Esophagus muscularis mucosa (tissue), 4 donors: ENCODE results near the gene CDH4.

Source experiments
- EP300 ChIP-seq: sonication (generic); formaldehyde crosslinking; IDR thresholded peaks from one replicate; pipeline ENCODE4 v1.6.1; 2017; ENCODE audit warnings: antibody characterized with exemption
- POLR2A ChIP-seq: fragments of 450-650 bp; IDR thresholded peaks from one replicate; pipeline ENCODE4 v1.6.1; 2017; ENCODE audit warnings: antibody characterized with exemption, moderate library complexity, mild to moderate bottlenecking, low read depth
- TF ChIP-seq, protein P1 (sequence below), 3 experiments: fragments of 200-600 bp in 2 of 3; fragments of 450-650 bp in 1 of 3; sonication (generic) in 2 of 3; IDR thresholded peaks; one replicate each; pipeline ENCODE4 v1.5.1; 2017 to 2019; ENCODE audit warnings: antibody characterized with exemption in 3 of 3, mild to moderate bottlenecking in 2 of 3, moderate library complexity in 1 of 3

DNA sequence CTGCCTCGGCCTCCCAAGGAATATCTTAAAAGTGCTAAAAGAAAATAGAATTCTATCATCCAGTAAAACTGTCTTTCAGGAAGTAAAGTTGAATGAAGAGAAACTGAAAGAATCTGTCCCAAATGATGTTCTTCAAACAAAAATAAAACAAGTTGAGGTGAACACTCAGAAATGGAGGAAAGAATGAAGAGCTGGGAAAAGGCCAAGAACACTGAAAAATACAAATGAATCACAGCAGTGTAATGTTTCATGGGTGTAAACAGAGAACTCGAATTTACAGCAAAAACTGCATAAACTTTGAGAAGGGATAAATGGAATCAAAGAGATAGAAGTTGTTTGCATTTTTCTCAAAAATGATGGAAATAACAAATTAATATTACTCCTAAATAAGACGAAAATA, 496.3 kb downstream of the CDH4 start:
- TF ChIP-seq, protein P1, sequence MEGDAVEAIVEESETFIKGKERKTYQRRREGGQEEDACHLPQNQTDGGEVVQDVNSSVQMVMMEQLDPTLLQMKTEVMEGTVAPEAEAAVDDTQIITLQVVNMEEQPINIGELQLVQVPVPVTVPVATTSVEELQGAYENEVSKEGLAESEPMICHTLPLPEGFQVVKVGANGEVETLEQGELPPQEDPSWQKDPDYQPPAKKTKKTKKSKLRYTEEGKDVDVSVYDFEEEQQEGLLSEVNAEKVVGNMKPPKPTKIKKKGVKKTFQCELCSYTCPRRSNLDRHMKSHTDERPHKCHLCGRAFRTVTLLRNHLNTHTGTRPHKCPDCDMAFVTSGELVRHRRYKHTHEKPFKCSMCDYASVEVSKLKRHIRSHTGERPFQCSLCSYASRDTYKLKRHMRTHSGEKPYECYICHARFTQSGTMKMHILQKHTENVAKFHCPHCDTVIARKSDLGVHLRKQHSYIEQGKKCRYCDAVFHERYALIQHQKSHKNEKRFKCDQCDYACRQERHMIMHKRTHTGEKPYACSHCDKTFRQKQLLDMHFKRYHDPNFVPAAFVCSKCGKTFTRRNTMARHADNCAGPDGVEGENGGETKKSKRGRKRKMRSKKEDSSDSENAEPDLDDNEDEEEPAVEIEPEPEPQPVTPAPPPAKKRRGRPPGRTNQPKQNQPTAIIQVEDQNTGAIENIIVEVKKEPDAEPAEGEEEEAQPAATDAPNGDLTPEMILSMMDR (IDR thresholded peaks at IDR 0.05) = no peak
- TF ChIP-seq POLR2A = no peak
- TF ChIP-seq EP300 = no peak
